Activated T-cell treated with anti-CD3 and anti-CD28 coated beads, Interleukin-2, amount 50 U/mL, for 72 hours (primary cell): ENCODE results near the gene LRRN4CL. TPM values are rescaled to one million over a fixed set of nuclear protein-coding genes. Genes with fewer than 3 reads are reported as not detected.
"Not testable (repeated sequence)": the region's sequence is repeated elsewhere in the genome, so short reads cannot be mapped to it uniquely, and the experiment has no call there.

Source experiments
- ATAC-seq, 2 donors: fragments of 150-1000 bp; cut with Tn5 transposase; replicated peaks in 1 of 2; 2 replicates each; pipeline ENCODE4 v1.10.0; 2021; ENCODE audit warnings: moderate library complexity in 2 of 2, mild to moderate bottlenecking in 1 of 2
- DNase-seq, 2 donors: peaks; one replicate each; pipeline ENCODE4 v3.0.0; 2021 to 2022; ENCODE audit warnings: mixed read lengths in 1 of 2
- H3K27ac Mint-ChIP-seq: one replicate; pipeline ENCODE4 v1.8.0; 2022; ENCODE audit warnings: mild to moderate bottlenecking, moderate library complexity, mixed read lengths
- H3K27me3 Mint-ChIP-seq: one replicate; pipeline ENCODE4 v1.8.0; 2022; ENCODE audit warnings: low read depth, mixed read lengths
- H3K36me3 Mint-ChIP-seq, 2 donors: one replicate each; pipeline ENCODE4 v1.8.0; 2022; ENCODE audit warnings: mixed read lengths in 2 of 2, mild to moderate bottlenecking in 1 of 2; ENCODE audit not compliant: insufficient read depth in 2 of 2
- H3K4me1 Mint-ChIP-seq: one replicate; pipeline ENCODE4 v1.8.0; 2022; ENCODE audit warnings: low read depth, mixed read lengths
- H3K4me3 Mint-ChIP-seq, 2 donors: one replicate each; pipeline ENCODE4 v1.8.0; 2022; ENCODE audit warnings: mild to moderate bottlenecking in 2 of 2, mixed read lengths in 2 of 2, moderate library complexity in 2 of 2
- H3K9me3 Mint-ChIP-seq, 2 donors: one replicate each; pipeline ENCODE4 v1.8.0; 2022; ENCODE audit warnings: mixed read lengths in 2 of 2
- total RNA-seq, 2 donors: library from RNA; stranded (reverse); gene quantifications; one replicate each; pipeline ENCODE4 v1.2.3, GENCODE V29; 2022

LRRN4CL gene
- total RNA-seq, 2 donors from 2014 or later = 0.12 to 0.38 TPM

GRCh38 chr11:62706850-62707247 is 17.5 kb upstream of the LRRN4CL start:
- Mint-ChIP-seq H3K9me3 (no peaks in the 10 kb centered on the region), H3K4me3 (peak overlapping the region; percentile 68 to 96), H3K27me3 (no peaks in the 10 kb centered on the region), H3K4me1 (peaks cover 51% of the 10 kb centered on the region), H3K36me3 (peaks cover 1 to 11% of the 10 kb centered on the region in 2 donors), H3K27ac (no peak overlapping the region)
- no peak for ATAC-seq
- DNase-seq = no peak

GRCh38 chr11:62705880-62706849 is 16.8 kb upstream of the LRRN4CL start:
- Mint-ChIP-seq H3K9me3 (no peaks in the 10 kb centered on the region), H3K27me3 (no peaks in the 10 kb centered on the region), H3K4me1 (peaks cover 51% of the 10 kb centered on the region), H3K36me3 (peaks cover 1 to 11% of the 10 kb centered on the region in 2 donors), H3K4me3 (peak overlapping the region; percentile 96), H3K27ac (no peak overlapping the region)
- ATAC-seq (peak; percentile 78 to 79), DNase-seq (peak; percentile 93 to 95)

GRCh38 chr11:62705413-62705812 is 16.1 kb upstream of the LRRN4CL start:
- DNase-seq = no peak
- no peaks in the 10 kb centered on the region for H3K27me3 Mint-ChIP-seq
- no peak for ATAC-seq
- no peak overlapping the region for H3K27ac Mint-ChIP-seq
- H3K36me3 Mint-ChIP-seq = peaks cover 1 to 10% of the 10 kb centered on the region in 2 donors
- H3K4me3 Mint-ChIP-seq = peak overlapping the region; percentile 96
- H3K9me3 Mint-ChIP-seq = no peaks in the 10 kb centered on the region
- peaks cover 48% of the 10 kb centered on the region for H3K4me1 Mint-ChIP-seq

GRCh38 chr11:62703921-62704320 is 14.6 kb upstream of the LRRN4CL start:
- not testable (repeated sequence) for H3K27ac Mint-ChIP-seq, DNase-seq, H3K9me3 Mint-ChIP-seq, H3K4me3 Mint-ChIP-seq, H3K27me3 Mint-ChIP-seq, ATAC-seq, H3K36me3 Mint-ChIP-seq
- H3K4me1 Mint-ChIP-seq = peaks cover 37% of the 10 kb centered on the region

- ATAC-seq = peak in 1 of 2 donors; percentile 22
Observed at GRCh38 chr11:62702246-62702645, 12.9 kb upstream of the LRRN4CL start.

GRCh38 chr11:62694455-62695167 is 5.3 kb upstream of the LRRN4CL start:
- Mint-ChIP-seq H3K9me3 (no peaks in the 10 kb centered on the region), H3K27ac (no peak overlapping the region), H3K4me1 (peaks cover 8% of the 10 kb centered on the region), H3K4me3 (no peak overlapping the region), H3K27me3 (no peaks in the 10 kb centered on the region), H3K36me3 (peaks cover 0 to 6% of the 10 kb centered on the region in 2 donors)
- DNase-seq (peak; percentile 79 to 81), ATAC-seq (peak; percentile 85 to 91)

More at GRCh38 chr11:62702246-62702645, 12.9 kb upstream of the LRRN4CL start:
- no peak for DNase-seq
- Mint-ChIP-seq H3K9me3 (no peaks in the 10 kb centered on the region), H3K27me3 (no peaks in the 10 kb centered on the region), H3K27ac (peak overlapping the region; percentile 69), H3K4me3 (no peak overlapping the region), H3K4me1 (peaks cover 21% of the 10 kb centered on the region), H3K36me3 (peaks cover 1 to 13% of the 10 kb centered on the region in 2 donors)

- H3K36me3 Mint-ChIP-seq, ATAC-seq, H3K27me3 Mint-ChIP-seq, H3K27ac Mint-ChIP-seq, H3K4me1 Mint-ChIP-seq, DNase-seq, H3K9me3 Mint-ChIP-seq, H3K4me3 Mint-ChIP-seq: not testable (repeated sequence)
Observed at GRCh38 chr11:62693624-62694023, 4.3 kb upstream of the LRRN4CL start.

- DNase-seq (no peak), ATAC-seq (no peak)
- no peaks in the 10 kb centered on the region for H3K27me3 Mint-ChIP-seq
- H3K9me3 Mint-ChIP-seq = no peaks in the 10 kb centered on the region
- H3K36me3 Mint-ChIP-seq = no peaks in the 10 kb centered on the region
- H3K27ac Mint-ChIP-seq = no peak overlapping the region
- H3K4me1 Mint-ChIP-seq = no peaks in the 10 kb centered on the region
- H3K4me3 Mint-ChIP-seq = no peak overlapping the region
Observed at GRCh38 chr11:62688491-62688890, 839 bp downstream of the LRRN4CL start.

GRCh38 chr11:62687508-62688396 is 1.6 kb downstream of the LRRN4CL start:
- Mint-ChIP-seq H3K27me3 (no peaks in the 10 kb centered on the region), H3K9me3 (no peaks in the 10 kb centered on the region), H3K36me3 (no peaks in the 10 kb centered on the region), H3K27ac (no peak overlapping the region), H3K4me1 (no peaks in the 10 kb centered on the region), H3K4me3 (no peak overlapping the region)
- DNase-seq (no peak), ATAC-seq (no peak)

- Mint-ChIP-seq H3K4me3 (no peak overlapping the region), H3K27ac (no peak overlapping the region), H3K36me3 (peaks cover 2 to 6% of the 10 kb centered on the region in 2 donors), H3K4me1 (peaks cover 29% of the 10 kb centered on the region), H3K27me3 (no peaks in the 10 kb centered on the region), H3K9me3 (no peaks in the 10 kb centered on the region)
- no peak for ATAC-seq
- DNase-seq = no peak
Observed at GRCh38 chr11:62682518-62682917, 6.8 kb downstream of the LRRN4CL start.

GRCh38 chr11:62680825-62681240 is 8.5 kb downstream of the LRRN4CL start:
- Mint-ChIP-seq H3K4me3 (peak overlapping the region; percentile 65 to 76), H3K4me1 (peaks cover 44% of the 10 kb centered on the region), H3K27me3 (no peaks in the 10 kb centered on the region), H3K9me3 (no peaks in the 10 kb centered on the region), H3K36me3 (peaks cover 5 to 11% of the 10 kb centered on the region in 2 donors), H3K27ac (peak overlapping the region; percentile 84)
- peak; percentile 49 to 60 for DNase-seq
- ATAC-seq = peak; percentile 77
